Brain microvascular endothelial cell (primary cell): ENCODE measurements around the gene PCNT.

Experiments
- DNase-seq: peaks from one replicate; pipeline ENCODE4 v3.0.0-alpha.2; 2020
- H3K27ac ChIP-seq: fragments of 250-450 bp; sonication (Bioruptor Pico); 2 replicates; pipeline ENCODE4 v1.5.1; 2020; ENCODE audit warnings: mild to moderate bottlenecking, moderate library complexity
- H3K27me3 ChIP-seq: fragments of 250-450 bp; sonication (Bioruptor Pico); replicated peaks from 2 replicates; pipeline ENCODE4 v1.5.1; 2020; ENCODE audit warnings: mild to moderate bottlenecking
- H3K36me3 ChIP-seq: fragments of 250-450 bp; sonication (Bioruptor Pico); replicated peaks from 2 replicates; pipeline ENCODE4 v1.5.1; 2020; ENCODE audit warnings: mild to moderate bottlenecking
- H3K4me3 ChIP-seq: 2 replicates; pipeline ENCODE4 v1.5.1; 2011; ENCODE audit warnings: low read depth, mild to moderate bottlenecking, control low read depth, low read length, moderate library complexity
- in situ Hi-C: cut with HindIII; loops from 2 replicates; pipeline ENCODE4 v1.10.0; 2017; ENCODE audit warnings: low sequenced_read_pairs, low pct_ligation_motif_present
- TF ChIP-seq, protein P1 (sequence below): IDR thresholded peaks from 2 replicates; pipeline ENCODE4 v1.5.1; 2011; ENCODE audit warnings: low read depth, mild to moderate bottlenecking, moderate library complexity, low read length, control low read depth, inconsistent platforms; ENCODE audit errors: missing control alignments

Gene PCNT

DNA sequence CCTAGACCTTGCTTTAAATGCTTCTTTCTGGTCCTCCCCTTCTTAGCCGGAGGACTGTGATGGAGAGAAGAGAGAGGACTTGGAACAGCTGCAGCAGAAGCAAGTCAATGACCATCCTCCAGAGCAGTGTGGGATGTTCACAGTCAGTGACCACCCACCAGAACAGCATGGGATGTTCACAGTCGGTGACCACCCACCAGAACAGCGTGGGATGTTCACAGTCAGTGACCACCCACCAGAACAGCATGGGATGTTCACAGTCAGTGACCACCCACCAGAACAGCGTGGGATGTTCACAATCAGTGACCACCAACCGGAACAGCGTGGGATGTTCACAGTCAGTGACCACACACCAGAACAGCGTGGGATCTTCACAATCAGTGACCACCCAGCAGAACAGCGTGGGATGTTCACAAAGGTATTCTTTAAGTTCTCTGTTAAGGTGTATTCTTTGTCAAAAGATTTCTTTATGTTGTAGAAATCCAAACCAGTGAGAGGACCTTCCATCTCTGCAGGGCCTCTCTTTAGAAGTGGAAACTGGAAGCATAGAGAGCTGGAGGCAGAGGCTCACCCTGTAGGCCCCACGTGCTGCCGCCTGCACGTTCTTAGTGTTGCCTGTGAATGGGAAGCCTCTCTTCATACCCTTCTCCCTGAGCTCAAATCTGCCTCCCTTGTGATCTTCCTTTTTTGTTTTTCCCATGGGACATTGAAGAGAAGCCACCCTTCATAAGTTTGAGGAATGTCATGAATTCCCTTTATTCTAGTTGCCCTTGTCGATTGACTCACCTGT lies 10.6 kb downstream of the PCNT start:
- in situ Hi-C loops: no loop called here
- H3K27ac ChIP-seq: no peak overlapping the region

DNA sequence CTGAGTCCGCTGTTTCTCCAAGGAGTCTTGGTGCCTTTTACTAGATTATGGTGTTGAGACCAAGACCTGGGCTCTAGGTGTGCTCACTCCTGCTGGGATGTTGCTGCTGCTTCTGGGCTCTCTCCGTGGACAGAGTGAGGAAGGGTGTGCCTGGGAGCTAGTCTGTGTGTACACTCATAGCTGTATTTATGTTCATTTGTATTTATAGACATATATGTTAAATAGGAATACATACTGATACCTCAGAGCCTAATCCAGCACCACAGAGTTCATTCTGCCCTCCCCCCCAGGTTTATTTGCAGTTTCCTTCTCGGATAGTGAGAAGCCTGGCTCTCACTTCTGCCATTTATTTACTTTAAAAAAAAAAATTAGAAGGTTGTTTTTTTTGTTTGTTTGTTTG lies 12.6 kb downstream of the PCNT start:
- TF ChIP-seq, protein P1, sequence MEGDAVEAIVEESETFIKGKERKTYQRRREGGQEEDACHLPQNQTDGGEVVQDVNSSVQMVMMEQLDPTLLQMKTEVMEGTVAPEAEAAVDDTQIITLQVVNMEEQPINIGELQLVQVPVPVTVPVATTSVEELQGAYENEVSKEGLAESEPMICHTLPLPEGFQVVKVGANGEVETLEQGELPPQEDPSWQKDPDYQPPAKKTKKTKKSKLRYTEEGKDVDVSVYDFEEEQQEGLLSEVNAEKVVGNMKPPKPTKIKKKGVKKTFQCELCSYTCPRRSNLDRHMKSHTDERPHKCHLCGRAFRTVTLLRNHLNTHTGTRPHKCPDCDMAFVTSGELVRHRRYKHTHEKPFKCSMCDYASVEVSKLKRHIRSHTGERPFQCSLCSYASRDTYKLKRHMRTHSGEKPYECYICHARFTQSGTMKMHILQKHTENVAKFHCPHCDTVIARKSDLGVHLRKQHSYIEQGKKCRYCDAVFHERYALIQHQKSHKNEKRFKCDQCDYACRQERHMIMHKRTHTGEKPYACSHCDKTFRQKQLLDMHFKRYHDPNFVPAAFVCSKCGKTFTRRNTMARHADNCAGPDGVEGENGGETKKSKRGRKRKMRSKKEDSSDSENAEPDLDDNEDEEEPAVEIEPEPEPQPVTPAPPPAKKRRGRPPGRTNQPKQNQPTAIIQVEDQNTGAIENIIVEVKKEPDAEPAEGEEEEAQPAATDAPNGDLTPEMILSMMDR: no peak
- peaks cover 20% of the 10 kb centered on the region for H3K36me3 ChIP-seq
- H3K27ac ChIP-seq: no peak overlapping the region
- H3K27me3 ChIP-seq: no peaks in the 10 kb centered on the region
- no peak for DNase-seq
- in situ Hi-C loops: no loop called here
- no peak overlapping the region for H3K4me3 ChIP-seq

More for the DNA sequence above, 10.6 kb downstream of the PCNT start:
- peaks cover 16% of the 10 kb centered on the region for H3K36me3 ChIP-seq
- no peaks in the 10 kb centered on the region for H3K27me3 ChIP-seq
- TF ChIP-seq, protein P1: no peak
- H3K4me3 ChIP-seq: no peak overlapping the region
- DNase-seq: no peak

DNA sequence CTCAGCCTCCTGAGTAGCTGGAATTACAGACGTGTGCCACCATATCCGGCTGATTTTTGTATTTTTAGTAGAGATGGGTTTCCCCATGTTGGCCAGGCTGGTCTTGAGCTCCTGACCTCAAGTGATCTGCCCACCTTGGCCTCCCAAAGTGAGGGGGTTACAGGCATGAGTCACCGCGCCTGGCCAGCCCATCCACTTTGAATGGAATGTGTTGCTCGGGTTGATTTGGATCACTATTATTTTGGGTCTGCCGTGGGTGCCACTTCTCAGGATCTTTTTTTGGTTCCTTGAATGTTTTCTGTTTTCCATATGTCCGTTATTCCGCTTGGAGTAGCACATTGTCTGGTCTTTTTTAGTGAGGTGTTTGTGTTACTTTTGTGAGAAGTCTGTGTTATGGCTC lies 17.0 kb downstream of the PCNT start:
- TF ChIP-seq, protein P1: no peak
- no peak for DNase-seq
- Histone ChIP-seq H3K4me3 (no peak overlapping the region), H3K27ac (no peak overlapping the region), H3K27me3 (no peaks in the 10 kb centered on the region), H3K36me3 (peaks cover 19% of the 10 kb centered on the region)
- in situ Hi-C loops: no loop called here

DNA sequence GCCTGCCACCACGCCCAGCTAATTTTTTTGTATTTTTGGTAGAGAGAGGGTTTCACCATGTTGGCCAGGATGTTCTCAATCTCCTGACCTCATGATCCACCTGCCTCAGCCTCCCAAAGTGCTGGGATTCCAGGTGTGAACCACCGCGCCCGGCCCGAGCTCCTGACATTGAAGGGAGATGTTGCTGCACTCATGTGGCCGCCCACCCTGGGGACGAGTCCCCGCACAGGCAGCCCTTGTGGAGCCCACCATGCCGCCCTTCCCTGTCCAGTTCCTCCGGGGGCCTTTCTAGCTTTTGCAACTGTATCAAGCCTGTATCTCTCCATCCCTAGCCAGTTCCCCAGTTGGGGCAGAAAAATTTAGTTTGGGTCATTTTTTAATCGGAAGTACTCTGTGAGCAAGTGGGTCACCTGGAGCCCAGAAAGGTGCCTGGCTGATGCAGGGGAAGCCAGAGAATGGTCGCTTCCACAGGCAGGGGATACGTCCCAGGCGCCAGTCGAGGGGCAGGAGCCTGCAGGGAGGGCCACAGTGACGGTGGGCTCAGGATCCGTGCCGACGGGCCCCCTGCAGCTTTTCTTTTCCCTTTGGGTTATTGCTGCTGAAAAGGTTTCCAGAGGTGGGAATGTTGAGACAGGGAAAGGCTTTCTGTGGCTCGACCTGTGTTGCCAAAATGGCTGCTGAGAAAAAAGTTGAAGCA lies 20.4 kb downstream of the PCNT start:
- Histone ChIP-seq H3K4me3 (no peak overlapping the region), H3K27me3 (no peaks in the 10 kb centered on the region), H3K36me3 (peaks cover 26% of the 10 kb centered on the region), H3K27ac (no peak overlapping the region)
- in situ Hi-C loops: no loop called here
- no peak for DNase-seq
- TF ChIP-seq, protein P1: no peak

DNA sequence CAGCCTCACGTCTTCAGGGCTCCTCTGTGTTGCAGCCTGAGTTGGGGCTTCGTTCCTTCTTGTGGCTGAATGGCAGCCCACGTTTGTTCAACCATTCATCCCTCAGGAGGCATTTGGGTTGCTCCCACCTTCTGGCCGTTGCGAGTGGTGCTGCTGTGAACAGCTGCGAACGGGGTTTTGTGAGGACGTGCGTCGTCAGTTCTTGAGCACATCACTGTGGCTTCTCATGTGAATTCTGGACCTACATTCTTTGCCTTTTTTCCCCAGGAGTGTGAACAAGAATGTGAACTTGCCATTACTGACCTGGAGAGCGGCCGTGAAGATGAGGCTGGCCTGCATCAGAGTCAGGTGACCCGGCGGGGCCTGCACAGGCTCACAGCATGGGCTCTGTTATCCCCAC lies 21.9 kb downstream of the PCNT start:
- no peak for DNase-seq
- Histone ChIP-seq H3K27ac (no peak overlapping the region), H3K36me3 (peaks cover 30% of the 10 kb centered on the region), H3K27me3 (no peaks in the 10 kb centered on the region), H3K4me3 (no peak overlapping the region)
- TF ChIP-seq, protein P1: no peak
- in situ Hi-C loops: no loop called here
